OCI-LY7 (cell line): ENCODE results near the gene IPCEF1.

ENCODE experiments used
- EZH2phosphoT487 ChIP-seq: fragments of 200-600 bp; sonication (generic); IDR thresholded peaks from 2 replicates; pipeline ENCODE4 v1.6.1; 2018; ENCODE audit warnings: low read depth, borderline replicate concordance, mild to moderate bottlenecking, mixed run types, antibody characterized with exemption, low read length, moderate library complexity, mixed read lengths
- TF ChIP-seq, protein P1 (sequence below): fragments of 200-600 bp; sonication (generic); conservative IDR thresholded peaks from 2 replicates; pipeline ENCODE4 v1.5.1; 2014; ENCODE audit warnings: mild to moderate bottlenecking, antibody characterized with exemption, low read length, moderate library complexity, mixed read lengths

DNA sequence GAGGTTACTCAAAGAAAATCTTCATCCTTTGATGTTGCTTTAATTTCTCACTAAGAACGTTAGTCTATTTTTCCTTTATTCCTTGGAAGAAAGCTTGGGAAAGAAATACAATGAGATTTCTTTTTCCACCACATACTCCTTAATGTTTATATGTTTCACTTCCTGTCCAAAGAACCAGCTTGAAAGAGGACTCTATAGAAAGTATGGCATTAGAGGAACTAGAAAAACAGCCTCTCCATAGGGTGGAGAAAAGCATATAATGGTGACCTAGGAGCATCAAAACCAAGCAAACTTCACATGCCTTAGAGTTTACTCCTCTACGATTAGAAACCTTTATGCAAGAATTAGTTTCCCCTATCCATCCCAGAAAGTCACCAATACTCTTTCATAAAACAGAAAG, 186.5 kb downstream of the IPCEF1 start:
- TF ChIP-seq, protein P1, sequence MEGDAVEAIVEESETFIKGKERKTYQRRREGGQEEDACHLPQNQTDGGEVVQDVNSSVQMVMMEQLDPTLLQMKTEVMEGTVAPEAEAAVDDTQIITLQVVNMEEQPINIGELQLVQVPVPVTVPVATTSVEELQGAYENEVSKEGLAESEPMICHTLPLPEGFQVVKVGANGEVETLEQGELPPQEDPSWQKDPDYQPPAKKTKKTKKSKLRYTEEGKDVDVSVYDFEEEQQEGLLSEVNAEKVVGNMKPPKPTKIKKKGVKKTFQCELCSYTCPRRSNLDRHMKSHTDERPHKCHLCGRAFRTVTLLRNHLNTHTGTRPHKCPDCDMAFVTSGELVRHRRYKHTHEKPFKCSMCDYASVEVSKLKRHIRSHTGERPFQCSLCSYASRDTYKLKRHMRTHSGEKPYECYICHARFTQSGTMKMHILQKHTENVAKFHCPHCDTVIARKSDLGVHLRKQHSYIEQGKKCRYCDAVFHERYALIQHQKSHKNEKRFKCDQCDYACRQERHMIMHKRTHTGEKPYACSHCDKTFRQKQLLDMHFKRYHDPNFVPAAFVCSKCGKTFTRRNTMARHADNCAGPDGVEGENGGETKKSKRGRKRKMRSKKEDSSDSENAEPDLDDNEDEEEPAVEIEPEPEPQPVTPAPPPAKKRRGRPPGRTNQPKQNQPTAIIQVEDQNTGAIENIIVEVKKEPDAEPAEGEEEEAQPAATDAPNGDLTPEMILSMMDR: no peak
- TF ChIP-seq EZH2phosphoT487: no peak
